ENCODE results near the gene ZC3H12C.
A peak's percentile ranks its signal among the peaks of the same experiment; 100 is the strongest.
"Not testable (repeated sequence)": the region's sequence is repeated elsewhere in the genome, so short reads cannot be mapped to it uniquely, and the experiment has no call there.

ZC3H12C gene

GRCh38 chr11:110186456-110186855 lies 93.3 kb downstream of the ZC3H12C start:
- DNase-seq, result no peak

- DNase-seq, result no peak
Measured at GRCh38 chr11:110186867-110187266, 93.7 kb downstream of the ZC3H12C start.

GRCh38 chr11:110187731-110188130 lies 94.5 kb downstream of the ZC3H12C start:
- DNase-seq, result no peak

GRCh38 chr11:110190885-110191284 lies 97.7 kb downstream of the ZC3H12C start:
- DNase-seq, result no peak

GRCh38 chr11:110192604-110193282 lies 99.6 kb downstream of the ZC3H12C start:
- not testable (repeated sequence) for DNase-seq

- peak in 1 of 2 experiments; percentile 4 for DNase-seq
Measured at GRCh38 chr11:110194211-110194766, 101.1 kb downstream of the ZC3H12C start.

- no peak for DNase-seq
Measured at GRCh38 chr11:110196241-110196754, 103.1 kb downstream of the ZC3H12C start.

GRCh38 chr11:110196884-110197420 lies 103.8 kb downstream of the ZC3H12C start:
- peak in 1 of 2 experiments; percentile 8 for DNase-seq

GRCh38 chr11:110198031-110198729 lies 105.0 kb downstream of the ZC3H12C start:
- peak in 1 of 2 experiments; percentile 9 for DNase-seq

GRCh38 chr11:110199184-110199981 lies 106.2 kb downstream of the ZC3H12C start:
- DNase-seq, result peak; percentile 7 to 11

GRCh38 chr11:110200241-110200640 lies 107.0 kb downstream of the ZC3H12C start:
- DNase-seq, result peak in 1 of 2 experiments; percentile 14

GRCh38 chr11:110200836-110201235 lies 107.6 kb downstream of the ZC3H12C start:
- DNase-seq, result peak in 1 of 2 experiments; percentile 12

- no peak for DNase-seq
Measured at GRCh38 chr11:110207123-110207522, 113.9 kb downstream of the ZC3H12C start.

- DNase-seq, result not testable (repeated sequence)
Measured at GRCh38 chr11:110208678-110209312, 115.6 kb downstream of the ZC3H12C start.

GRCh38 chr11:110209313-110209694 lies 116.1 kb downstream of the ZC3H12C start:
- not testable (repeated sequence) for DNase-seq

- DNase-seq, result no peak
Measured at GRCh38 chr11:110217223-110217877, 124.2 kb downstream of the ZC3H12C start.

GRCh38 chr11:110217936-110218335 lies 124.7 kb downstream of the ZC3H12C start:
- DNase-seq, result no peak

GRCh38 chr11:110219006-110219785 lies 126.0 kb downstream of the ZC3H12C start:
- DNase-seq, result no peak

All from activated T-cell treated with anti-CD3 and anti-CD28 coated beads, Interleukin-2, amount 50 U/mL, for 48 hours (primary cell).